GM10266 (cell line): Measurements from ENCODE around the gene CD2AP.
"Not testable (repeated sequence)": the region's sequence is repeated elsewhere in the genome, so short reads cannot be mapped to it uniquely, and the experiment has no call there.

ENCODE experiments used
- DNase-seq: peaks from one replicate; pipeline ENCODE4 v3.0.0; 2012; ENCODE audit errors: extremely low spot score
- CTCF ChIP-seq: IDR thresholded peaks from 2 replicates; pipeline ENCODE4 v1.5.1; 2012; ENCODE audit warnings: mild to moderate bottlenecking, low read depth; ENCODE audit not compliant: control insufficient read depth, insufficient read depth; ENCODE audit errors: missing control alignments

Gene CD2AP

GRCh38 chr6:47438481-47439347 is 38.9 kb upstream of the CD2AP start:
- DNase-seq: peak; percentile 43
- TF ChIP-seq CTCF: no peak

- no peak for TF ChIP-seq CTCF
- DNase-seq: no peak
These were observed 38.3 kb upstream of the CD2AP start for GRCh38 chr6:47439348-47439668.

GRCh38 chr6:47440719-47441118 is 36.9 kb upstream of the CD2AP start:
- DNase-seq: peak; percentile 61
- TF ChIP-seq CTCF: no peak

GRCh38 chr6:47444964-47445363 is 32.6 kb upstream of the CD2AP start:
- not testable (repeated sequence) for DNase-seq

GRCh38 chr6:47446669-47447330 is 30.8 kb upstream of the CD2AP start:
- DNase-seq: no peak

GRCh38 chr6:47447722-47448121 is 29.9 kb upstream of the CD2AP start:
- no peak for DNase-seq
- TF ChIP-seq CTCF: no peak

More at GRCh38 chr6:47446669-47447330, 30.8 kb upstream of the CD2AP start:
- no peak for TF ChIP-seq CTCF

- no peak for DNase-seq
- no peak for TF ChIP-seq CTCF
These were observed 26.4 kb upstream of the CD2AP start for GRCh38 chr6:47451162-47451561.
